ENCODE measurements around the gene C1RL. TPM values are rescaled to one million over a fixed set of nuclear protein-coding genes. Genes with fewer than 3 reads are reported as not detected.
A peak's percentile ranks its signal among the peaks of the same experiment; 100 is the strongest.

The C1RL gene
- total RNA-seq, 1 experiment from 2014 or later: 43.4 TPM

GRCh38 chr12:7093892-7094291, 15.1 kb downstream of the C1RL start:
- no peak for DNase-seq
- intact Hi-C loops (cut with micrococcal nuclease; ENCODE audit: unreplicated experiment): loop anchor here (5.0 kb wide), 1 partner anchor 77 kb away; the partner anchor contains the start of gene LPCAT3
- Mint-ChIP-seq H3K4me3 (ENCODE audit: low read depth, unreplicated experiment) (no peak overlapping the region), H3K4me1 (ENCODE audit: low read depth, unreplicated experiment) (no peaks in the 10 kb centered on the region), H3K27me3 (ENCODE audit: unreplicated experiment) (peaks cover 37% of the 10 kb centered on the region), H3K36me3 (ENCODE audit: insufficient read depth, unreplicated experiment) (peaks cover 31% of the 10 kb centered on the region), H3K27ac (ENCODE audit: unreplicated experiment) (peak overlapping the region; percentile 16), H3K9me3 (ENCODE audit: low read depth, unreplicated experiment) (no peaks in the 10 kb centered on the region)
- BruUV-seq (replicated peaks): no TSS peak
- CTCF ChIA-PET: interaction anchor here (0.6 to 0.9 kb wide), 2 partner anchors 25 to 166 kb away, joined by 3 to 8 read pairs; no protein-coding TSS in a partner anchor
- TF ChIP-seq CTCF (IDR thresholded peaks at IDR 0.05; ENCODE audit: unreplicated experiment): no peak

- Mint-ChIP-seq H3K36me3 (ENCODE audit: insufficient read depth, unreplicated experiment) (peaks cover 31% of the 10 kb centered on the region), H3K4me1 (ENCODE audit: low read depth, unreplicated experiment) (no peaks in the 10 kb centered on the region), H3K4me3 (ENCODE audit: low read depth, unreplicated experiment) (no peak overlapping the region), H3K27me3 (ENCODE audit: unreplicated experiment) (peaks cover 41% of the 10 kb centered on the region), H3K9me3 (ENCODE audit: low read depth, unreplicated experiment) (no peaks in the 10 kb centered on the region), H3K27ac (ENCODE audit: unreplicated experiment) (peak overlapping the region; percentile 16)
- no peak for TF ChIP-seq CTCF (IDR thresholded peaks at IDR 0.05; ENCODE audit: unreplicated experiment)
- intact Hi-C loops (cut with micrococcal nuclease; ENCODE audit: unreplicated experiment): loop anchor here (5.0 kb wide), 1 partner anchor 76 kb away; the partner anchor contains the start of gene LPCAT3
- BruUV-seq (replicated peaks): no TSS peak
- CTCF ChIA-PET: interaction anchor here (0.6 to 0.9 kb wide), 2 partner anchors 25 to 165 kb away, joined by 3 to 8 read pairs; no protein-coding TSS in a partner anchor
- no peak for DNase-seq
These were observed 15.5 kb downstream of the C1RL start for GRCh38 chr12:7093486-7093885.

- Mint-ChIP-seq H3K36me3 (ENCODE audit: insufficient read depth, unreplicated experiment) (peaks cover 31% of the 10 kb centered on the region), H3K27ac (ENCODE audit: unreplicated experiment) (no peak overlapping the region), H3K27me3 (ENCODE audit: unreplicated experiment) (peaks cover 44% of the 10 kb centered on the region), H3K4me3 (ENCODE audit: low read depth, unreplicated experiment) (peak overlapping the region; percentile 57), H3K4me1 (ENCODE audit: low read depth, unreplicated experiment) (no peaks in the 10 kb centered on the region), H3K9me3 (ENCODE audit: low read depth, unreplicated experiment) (no peaks in the 10 kb centered on the region)
- BruUV-seq (replicated peaks): no TSS peak
- no peak for DNase-seq
- intact Hi-C loops (cut with micrococcal nuclease; ENCODE audit: unreplicated experiment): loop anchor here (1.0 to 5.0 kb wide), 3 partner anchors 33 to 149 kb away; partner anchors contain the start of genes C12orf57, C1S and LPCAT3
- CTCF ChIA-PET: no interaction called here
- TF ChIP-seq CTCF (IDR thresholded peaks at IDR 0.05; ENCODE audit: unreplicated experiment): no peak
These were observed 16.0 kb downstream of the C1RL start for GRCh38 chr12:7092986-7093460.

- intact Hi-C loops (cut with micrococcal nuclease; ENCODE audit: unreplicated experiment): loop anchor here (1.0 to 5.0 kb wide), 3 partner anchors 32 to 148 kb away; partner anchors contain the start of genes C12orf57, C1S and LPCAT3
These were observed 16.6 kb downstream of the C1RL start, which contains the start of gene C1R for GRCh38 chr12:7092229-7092985. Gene C1R (minus strand): TSS chr12:7092445. CDS start chr12:7092388, 57 bp downstream.

More at GRCh38 chr12:7092229-7092985, 16.6 kb downstream of the C1RL start, which contains the start of gene C1R:
- DNase-seq: peak; percentile 65
- H3K27ac Mint-ChIP-seq (ENCODE audit: unreplicated experiment): no peak within 1 kb of the TSS
- TF ChIP-seq CTCF (IDR thresholded peaks at IDR 0.05; ENCODE audit: unreplicated experiment): peak; percentile 85
- H3K36me3 Mint-ChIP-seq (ENCODE audit: insufficient read depth, unreplicated experiment): peaks cover 26% of the 10 kb centered on the region
- peaks cover 50% of the 10 kb centered on the region for H3K27me3 Mint-ChIP-seq (ENCODE audit: unreplicated experiment)
- H3K9me3 Mint-ChIP-seq (ENCODE audit: low read depth, unreplicated experiment): no peaks in the 10 kb centered on the region
- BruUV-seq (replicated peaks): no TSS peak
- CTCF ChIA-PET: no interaction called here
- H3K4me3 Mint-ChIP-seq (ENCODE audit: low read depth, unreplicated experiment): peak within 1 kb of the TSS; percentile 57
- no peaks in the 10 kb centered on the region for H3K4me1 Mint-ChIP-seq (ENCODE audit: low read depth, unreplicated experiment)
